ENCODE results near the gene GNAS-AS1.
A peak's percentile ranks its signal among the peaks of the same experiment; 100 is the strongest.

DNA sequence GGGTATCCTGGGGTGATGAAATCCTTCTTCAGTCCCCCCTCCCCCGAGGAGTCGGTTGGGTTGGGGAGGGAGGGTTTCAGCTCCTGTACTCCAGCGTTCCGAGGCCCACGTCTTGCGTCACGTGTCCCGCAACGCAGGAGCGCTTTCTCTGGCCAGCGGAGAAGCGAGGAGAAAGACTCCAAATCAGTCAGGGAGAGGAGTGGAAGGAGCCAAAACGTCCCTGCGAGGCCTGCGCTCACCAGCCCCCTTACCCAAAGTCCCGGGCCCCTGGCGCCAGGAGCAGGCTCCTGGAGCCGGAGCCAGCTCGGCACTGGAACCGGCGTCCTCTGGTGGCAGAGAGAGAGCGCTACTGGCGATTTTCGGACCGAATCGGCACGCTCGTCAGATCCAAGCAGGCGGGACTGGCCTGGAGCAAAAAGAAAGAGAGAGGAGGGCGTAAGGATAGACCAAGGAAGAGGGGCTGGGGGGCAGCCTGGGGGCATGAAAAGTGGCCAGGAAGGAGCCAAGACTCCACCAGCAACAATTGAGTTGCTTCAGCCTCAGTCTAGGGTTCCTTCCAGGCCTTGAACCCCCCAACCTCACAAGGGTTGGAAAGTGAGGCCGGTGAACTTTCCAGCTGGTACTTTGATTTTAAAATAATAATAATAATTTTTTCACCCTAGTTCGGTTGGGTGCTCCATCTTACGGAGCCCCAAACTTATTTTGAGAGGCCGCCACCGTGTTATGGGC is 2.0 kb upstream of the GNAS-AS1 start, which contains the start of gene GNAS:
- TF ChIP-seq, protein P1, sequence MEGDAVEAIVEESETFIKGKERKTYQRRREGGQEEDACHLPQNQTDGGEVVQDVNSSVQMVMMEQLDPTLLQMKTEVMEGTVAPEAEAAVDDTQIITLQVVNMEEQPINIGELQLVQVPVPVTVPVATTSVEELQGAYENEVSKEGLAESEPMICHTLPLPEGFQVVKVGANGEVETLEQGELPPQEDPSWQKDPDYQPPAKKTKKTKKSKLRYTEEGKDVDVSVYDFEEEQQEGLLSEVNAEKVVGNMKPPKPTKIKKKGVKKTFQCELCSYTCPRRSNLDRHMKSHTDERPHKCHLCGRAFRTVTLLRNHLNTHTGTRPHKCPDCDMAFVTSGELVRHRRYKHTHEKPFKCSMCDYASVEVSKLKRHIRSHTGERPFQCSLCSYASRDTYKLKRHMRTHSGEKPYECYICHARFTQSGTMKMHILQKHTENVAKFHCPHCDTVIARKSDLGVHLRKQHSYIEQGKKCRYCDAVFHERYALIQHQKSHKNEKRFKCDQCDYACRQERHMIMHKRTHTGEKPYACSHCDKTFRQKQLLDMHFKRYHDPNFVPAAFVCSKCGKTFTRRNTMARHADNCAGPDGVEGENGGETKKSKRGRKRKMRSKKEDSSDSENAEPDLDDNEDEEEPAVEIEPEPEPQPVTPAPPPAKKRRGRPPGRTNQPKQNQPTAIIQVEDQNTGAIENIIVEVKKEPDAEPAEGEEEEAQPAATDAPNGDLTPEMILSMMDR (IDR thresholded peaks at IDR 0.05): peak in 3 of 4 experiments; percentile 56 to 75 (median 66)
- no peak for TF ChIP-seq POLR2A (IDR thresholded peaks at IDR 0.05)
- no peak for TF ChIP-seq EP300 (IDR thresholded peaks at IDR 0.05)
- TF ChIP-seq POLR2AphosphoS5 (IDR thresholded peaks at IDR 0.05): no peak
